ENCODE data around the gene AP4M1.

AP4M1 gene

GRCh38 chr7:100074841-100075240 is 26.6 kb upstream of the AP4M1 start:
- H3K36me3 ChIP-seq (ENCODE audit: insufficient read depth, low read length): peaks cover 96% of the 10 kb centered on the region
- H2AFZ ChIP-seq (ENCODE audit: low read depth, low read length): no peak overlapping the region
- no peak overlapping the region for H3K4me3 ChIP-seq (ENCODE audit: low read length)
- H3K9me3 ChIP-seq (ENCODE audit: low read length): peaks cover 60% of the 10 kb centered on the region
- no peaks in the 10 kb centered on the region for H3K27me3 ChIP-seq (ENCODE audit: insufficient read depth, low read length)
- peaks cover 10% of the 10 kb centered on the region for H3K4me1 ChIP-seq (ENCODE audit: insufficient read depth, low read length)

DNA sequence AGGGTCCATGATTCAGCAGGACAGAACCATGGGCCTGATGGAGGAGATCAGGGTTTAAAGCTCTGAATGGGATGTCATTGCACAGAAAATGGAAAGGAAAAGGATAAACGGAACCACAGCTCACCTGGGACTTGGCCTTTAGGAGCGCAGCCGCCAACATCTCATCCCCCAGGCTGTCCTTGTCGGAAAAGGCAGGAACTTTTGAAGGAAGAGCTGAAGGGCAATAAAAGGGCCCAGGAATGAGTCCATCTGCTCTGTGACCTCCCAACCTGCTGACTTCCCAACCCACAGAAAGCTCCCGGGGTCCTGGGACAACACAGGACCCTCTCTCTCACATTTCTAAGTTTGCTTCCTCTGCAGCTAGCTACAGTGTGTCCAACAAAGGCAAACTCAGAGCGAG is 26.0 kb upstream of the AP4M1 start:
- Histone ChIP-seq H3K27me3 (ENCODE audit: insufficient read depth, low read length) (no peaks in the 10 kb centered on the region), H3K4me3 (ENCODE audit: low read length) (no peak overlapping the region), H3K9me3 (ENCODE audit: low read length) (peaks cover 54% of the 10 kb centered on the region), H2AFZ (ENCODE audit: low read depth, low read length) (no peak overlapping the region), H3K4me1 (ENCODE audit: insufficient read depth, low read length) (peaks cover 16% of the 10 kb centered on the region), H3K36me3 (ENCODE audit: insufficient read depth, low read length) (peaks cover 94% of the 10 kb centered on the region)

DNA sequence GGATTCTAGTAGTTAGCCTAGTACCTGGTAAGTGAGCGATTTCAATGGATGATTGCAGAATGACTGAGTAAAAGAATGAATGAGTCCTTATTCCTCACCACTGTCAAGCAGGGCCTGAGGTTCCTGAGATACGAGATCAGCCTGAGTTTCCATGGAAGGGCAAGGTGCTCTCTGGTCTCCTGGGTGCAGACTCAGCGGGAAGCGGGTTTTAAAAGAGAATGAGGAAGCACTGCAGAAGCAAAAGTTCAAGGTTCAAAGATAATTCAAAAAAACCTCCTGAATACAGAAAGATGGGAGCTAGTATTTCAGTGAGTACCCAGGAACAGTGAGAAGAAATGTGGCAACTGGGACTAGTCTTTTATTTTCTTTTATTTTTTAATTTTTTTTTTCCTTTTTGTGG is 24.2 kb upstream of the AP4M1 start:
- no peaks in the 10 kb centered on the region for H3K27me3 ChIP-seq (ENCODE audit: insufficient read depth, low read length)
- H3K36me3 ChIP-seq (ENCODE audit: insufficient read depth, low read length): peaks cover 77% of the 10 kb centered on the region
- no peak overlapping the region for H3K4me3 ChIP-seq (ENCODE audit: low read length)
- H3K4me1 ChIP-seq (ENCODE audit: insufficient read depth, low read length): peaks cover 19% of the 10 kb centered on the region
- no peak overlapping the region for H2AFZ ChIP-seq (ENCODE audit: low read depth, low read length)
- peaks cover 37% of the 10 kb centered on the region for H3K9me3 ChIP-seq (ENCODE audit: low read length)

DNA sequence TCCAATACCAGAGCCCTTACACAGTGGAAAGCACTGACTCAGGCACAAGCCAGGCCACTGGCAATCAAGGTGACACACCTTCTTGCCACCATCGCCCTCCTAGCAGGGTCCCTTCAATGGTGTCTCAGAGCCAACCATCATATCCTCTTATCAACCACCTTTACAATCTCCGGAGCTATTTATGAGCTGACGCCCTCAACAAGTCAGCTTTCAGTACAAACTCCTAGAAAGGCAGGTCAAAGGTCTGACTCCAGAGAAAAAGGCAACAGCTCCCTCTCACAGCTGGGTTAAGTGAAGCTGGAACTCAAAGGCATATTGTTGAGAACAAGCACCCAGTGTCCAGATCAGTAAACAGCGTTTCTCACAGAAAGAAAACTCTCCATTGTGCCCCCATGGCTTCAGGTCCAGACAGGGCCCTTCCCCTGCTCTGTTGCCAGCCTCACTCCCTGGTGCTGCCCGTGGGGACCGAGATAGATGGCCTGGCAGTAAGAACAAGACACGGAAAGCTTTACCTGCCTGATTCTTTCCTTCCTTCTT is 22.4 kb upstream of the AP4M1 start:
- no peaks in the 10 kb centered on the region for H3K27me3 ChIP-seq (ENCODE audit: insufficient read depth, low read length)
- H2AFZ ChIP-seq (ENCODE audit: low read depth, low read length): no peak overlapping the region
- H3K9me3 ChIP-seq (ENCODE audit: low read length): peaks cover 20% of the 10 kb centered on the region
- no peak overlapping the region for H3K4me3 ChIP-seq (ENCODE audit: low read length)
- H3K36me3 ChIP-seq (ENCODE audit: insufficient read depth, low read length): peaks cover 58% of the 10 kb centered on the region
- H3K4me1 ChIP-seq (ENCODE audit: insufficient read depth, low read length): peaks cover 24% of the 10 kb centered on the region

DNA sequence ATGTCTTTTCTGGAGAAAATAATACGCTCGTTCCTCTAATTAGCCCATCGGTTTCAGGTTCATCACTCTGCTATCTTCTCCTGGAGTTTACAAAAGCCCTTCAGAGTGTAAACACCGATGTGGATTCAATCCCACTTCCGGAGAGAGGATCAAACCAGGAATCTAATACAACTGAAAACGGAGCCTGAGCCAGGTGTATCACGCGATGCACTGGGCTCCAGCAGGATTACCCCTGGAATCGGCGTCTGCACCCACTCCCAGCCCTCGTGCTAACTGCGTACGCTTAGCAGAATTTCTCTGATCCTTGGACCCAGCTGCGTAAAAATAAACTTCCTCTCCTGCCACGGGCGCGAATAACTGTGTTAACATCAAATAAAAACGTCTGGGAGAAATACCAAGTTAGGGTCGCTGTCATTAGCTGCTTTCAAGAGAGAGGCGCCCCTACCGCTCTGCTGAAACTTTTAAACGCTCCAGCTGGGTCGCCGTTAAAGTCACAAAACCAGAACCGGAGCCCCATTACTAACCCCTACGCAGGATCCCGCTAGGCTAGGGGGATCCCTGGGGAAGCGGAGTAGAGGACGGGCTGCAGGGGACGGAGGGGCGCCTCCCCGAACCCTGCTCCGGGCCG is 20.4 kb upstream of the AP4M1 start:
- peak overlapping the region; percentile 99 for H3K4me3 ChIP-seq (ENCODE audit: low read length)
- peaks cover 38% of the 10 kb centered on the region for H3K36me3 ChIP-seq (ENCODE audit: insufficient read depth, low read length)
- H3K27me3 ChIP-seq (ENCODE audit: insufficient read depth, low read length): no peaks in the 10 kb centered on the region
- peaks cover 24% of the 10 kb centered on the region for H3K4me1 ChIP-seq (ENCODE audit: insufficient read depth, low read length)
- H2AFZ ChIP-seq (ENCODE audit: low read depth, low read length): no peak overlapping the region
- H3K9me3 ChIP-seq (ENCODE audit: low read length): peaks cover 6% of the 10 kb centered on the region

GRCh38 chr7:100081535-100082102 is 19.8 kb upstream of the AP4M1 start, which contains the start of gene ZNF3:
TSS of gene ZNF3 (minus strand) at chr7:100081723. CDS start at chr7:100077357, 4,366 bp downstream.
- Histone ChIP-seq H3K27me3 (ENCODE audit: insufficient read depth, low read length) (no peaks in the 10 kb centered on the region), H2AFZ (ENCODE audit: low read depth, low read length) (peak within 1 kb of the TSS; percentile 23), H3K36me3 (ENCODE audit: insufficient read depth, low read length) (peaks cover 32% of the 10 kb centered on the region), H3K9me3 (ENCODE audit: low read length) (peaks cover 6% of the 10 kb centered on the region), H3K4me3 (ENCODE audit: low read length) (peak within 1 kb of the TSS; percentile 99), H3K4me1 (ENCODE audit: insufficient read depth, low read length) (peaks cover 24% of the 10 kb centered on the region)

DNA sequence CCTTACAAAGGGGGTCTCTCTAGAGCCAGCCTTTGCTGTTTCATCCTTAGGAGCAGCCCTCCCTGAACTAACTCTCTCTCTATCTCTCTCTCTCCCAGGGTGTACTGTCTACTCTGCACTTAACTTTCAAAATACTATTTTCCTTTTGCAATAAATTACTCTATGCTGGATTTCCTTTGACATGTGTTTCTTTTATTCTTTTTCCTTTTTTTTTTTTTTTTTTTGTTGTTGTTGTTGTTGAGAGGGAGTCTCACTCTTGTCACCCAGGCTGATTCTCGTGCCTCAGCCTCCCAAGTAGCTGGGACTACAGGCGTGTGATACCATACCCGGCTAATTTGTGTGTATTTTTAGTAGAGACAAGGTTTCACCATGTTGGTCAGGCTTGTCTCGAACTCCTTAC is 18.5 kb upstream of the AP4M1 start:
- H3K27me3 ChIP-seq (ENCODE audit: insufficient read depth, low read length): no peaks in the 10 kb centered on the region
- H3K9me3 ChIP-seq (ENCODE audit: low read length): peaks cover 2% of the 10 kb centered on the region
- H2AFZ ChIP-seq (ENCODE audit: low read depth, low read length): peak overlapping the region; percentile 23
- H3K36me3 ChIP-seq (ENCODE audit: insufficient read depth, low read length): peaks cover 23% of the 10 kb centered on the region
- H3K4me3 ChIP-seq (ENCODE audit: low read length): peak overlapping the region; percentile 99
- peaks cover 24% of the 10 kb centered on the region for H3K4me1 ChIP-seq (ENCODE audit: insufficient read depth, low read length)

GRCh38 chr7:100085515-100085914 is 15.9 kb upstream of the AP4M1 start:
- Histone ChIP-seq H3K36me3 (ENCODE audit: insufficient read depth, low read length) (peaks cover 3% of the 10 kb centered on the region), H2AFZ (ENCODE audit: low read depth, low read length) (no peak overlapping the region), H3K9me3 (ENCODE audit: low read length) (no peaks in the 10 kb centered on the region), H3K4me1 (ENCODE audit: insufficient read depth, low read length) (peaks cover 13% of the 10 kb centered on the region), H3K4me3 (ENCODE audit: low read length) (no peak overlapping the region), H3K27me3 (ENCODE audit: insufficient read depth, low read length) (no peaks in the 10 kb centered on the region)

- H3K9me3 ChIP-seq (ENCODE audit: low read length): no peaks in the 10 kb centered on the region
- H3K4me1 ChIP-seq (ENCODE audit: insufficient read depth, low read length): peaks cover 11% of the 10 kb centered on the region
- H3K36me3 ChIP-seq (ENCODE audit: insufficient read depth, low read length): peaks cover 20% of the 10 kb centered on the region
- no peak overlapping the region for H3K4me3 ChIP-seq (ENCODE audit: low read length)
- H3K27me3 ChIP-seq (ENCODE audit: insufficient read depth, low read length): no peaks in the 10 kb centered on the region
- H2AFZ ChIP-seq (ENCODE audit: low read depth, low read length): no peak overlapping the region
Measured at GRCh38 chr7:100087055-100087750, 14.2 kb upstream of the AP4M1 start.

GRCh38 chr7:100088095-100088620 is 13.3 kb upstream of the AP4M1 start:
- H3K36me3 ChIP-seq (ENCODE audit: insufficient read depth, low read length): peaks cover 30% of the 10 kb centered on the region
- H3K27me3 ChIP-seq (ENCODE audit: insufficient read depth, low read length): no peaks in the 10 kb centered on the region
- peak overlapping the region; percentile 81 for H3K4me3 ChIP-seq (ENCODE audit: low read length)
- H3K9me3 ChIP-seq (ENCODE audit: low read length): no peaks in the 10 kb centered on the region
- peaks cover 6% of the 10 kb centered on the region for H3K4me1 ChIP-seq (ENCODE audit: insufficient read depth, low read length)
- H2AFZ ChIP-seq (ENCODE audit: low read depth, low read length): peak overlapping the region; percentile 21

DNA sequence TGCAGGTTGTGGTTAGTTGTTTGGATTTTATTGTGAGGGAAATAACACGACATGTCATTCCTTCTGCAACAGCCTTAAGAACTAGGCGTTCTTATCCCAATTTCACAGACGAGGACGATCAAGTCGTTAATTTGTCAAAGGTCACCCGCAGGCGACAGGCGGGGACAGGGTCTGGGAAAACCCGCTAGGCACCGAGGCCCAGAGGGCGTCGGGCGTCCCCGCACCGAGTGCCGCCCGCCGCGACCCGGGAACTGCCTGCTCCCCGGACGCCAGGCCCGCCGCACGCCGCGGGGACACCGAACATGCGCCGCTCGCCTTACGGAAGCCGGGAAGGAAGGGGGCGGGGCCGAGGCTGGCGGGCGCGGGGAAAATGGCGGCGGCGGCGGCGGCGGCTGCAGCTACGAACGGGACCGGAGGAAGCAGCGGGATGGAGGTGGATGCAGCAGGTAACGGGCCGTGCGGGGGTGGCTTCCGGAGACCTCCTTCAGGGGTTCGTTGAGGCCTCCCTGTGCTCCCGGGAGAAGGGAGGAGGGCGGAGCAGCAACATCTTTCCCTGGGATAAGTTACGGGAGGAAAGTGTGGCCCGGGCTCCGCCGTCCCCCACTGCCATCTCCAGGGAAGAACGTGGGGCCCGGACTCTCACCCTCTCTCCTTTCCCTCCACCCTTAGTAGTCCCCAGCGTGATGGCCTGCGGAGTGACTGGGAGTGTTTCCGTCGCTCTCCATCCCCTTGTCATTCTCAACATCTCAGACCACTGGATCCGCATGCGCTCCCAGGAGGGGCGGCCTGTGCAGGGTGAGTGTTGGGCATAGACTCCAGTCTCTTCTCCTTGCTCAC is 12.6 kb upstream of the AP4M1 start, which contains the start of gene COPS6:
COPS6 (plus strand) TSS at position 349 of the 837 bp plus-strand sequence; CDS start at position 371, 22 bp downstream.
- Histone ChIP-seq H3K4me1 (ENCODE audit: insufficient read depth, low read length) (peaks cover 6% of the 10 kb centered on the region), H3K4me3 (ENCODE audit: low read length) (peak within 1 kb of the TSS; percentile 81), H2AFZ (ENCODE audit: low read depth, low read length) (peak within 1 kb of the TSS; percentile 21), H3K27me3 (ENCODE audit: insufficient read depth, low read length) (no peaks in the 10 kb centered on the region), H3K36me3 (ENCODE audit: insufficient read depth, low read length) (peaks cover 36% of the 10 kb centered on the region), H3K9me3 (ENCODE audit: low read length) (no peaks in the 10 kb centered on the region)

DNA sequence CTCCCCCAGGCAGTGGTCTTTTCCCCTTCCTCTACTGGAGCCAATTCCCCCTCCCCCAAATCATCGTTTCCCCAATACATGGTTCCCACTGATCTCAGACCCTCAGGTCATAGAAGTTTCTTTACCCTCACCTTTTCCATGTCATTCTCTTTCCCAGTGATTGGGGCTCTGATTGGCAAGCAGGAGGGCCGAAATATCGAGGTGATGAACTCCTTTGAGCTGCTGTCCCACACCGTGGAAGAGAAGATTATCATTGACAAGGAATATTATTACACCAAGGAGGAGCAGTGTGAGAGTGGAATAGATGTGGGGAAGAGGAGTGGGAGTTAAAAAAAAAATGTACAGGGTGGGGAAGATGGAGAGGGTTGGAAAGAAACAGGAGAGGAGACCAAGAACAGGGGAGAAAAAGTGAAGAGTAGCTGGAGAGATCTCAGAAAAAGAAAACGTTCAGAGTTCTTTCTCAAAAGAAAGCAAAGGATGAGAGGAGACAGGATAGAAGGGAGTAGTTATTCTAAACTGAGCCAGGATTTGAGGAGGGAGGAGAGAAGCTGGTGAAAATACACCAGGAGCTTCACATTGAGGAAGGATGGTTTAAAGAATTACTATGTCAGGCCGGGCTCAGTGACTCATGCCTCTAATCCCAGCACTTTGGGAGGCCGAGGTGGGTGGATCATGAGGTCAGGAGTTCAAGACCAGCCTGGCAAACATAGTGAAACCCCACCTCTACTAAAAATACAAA is 11.8 kb upstream of the AP4M1 start:
- no peaks in the 10 kb centered on the region for H3K27me3 ChIP-seq (ENCODE audit: insufficient read depth, low read length)
- peaks cover 44% of the 10 kb centered on the region for H3K36me3 ChIP-seq (ENCODE audit: insufficient read depth, low read length)
- no peak overlapping the region for H2AFZ ChIP-seq (ENCODE audit: low read depth, low read length)
- H3K4me1 ChIP-seq (ENCODE audit: insufficient read depth, low read length): peaks cover 6% of the 10 kb centered on the region
- peak overlapping the region; percentile 81 for H3K4me3 ChIP-seq (ENCODE audit: low read length)
- H3K9me3 ChIP-seq (ENCODE audit: low read length): no peaks in the 10 kb centered on the region

Measured in neuron (in vitro differentiated cells).